KBM-7 (cell line): ENCODE measurements around the gene ERFE.

Experiments
- DNase-seq: peaks from one replicate; pipeline ENCODE4 v3.0.0-alpha.2; 2015
- in situ Hi-C: fragments of 300-500 bp; cut with MboI; formaldehyde crosslinking; loops from 2 replicates; pipeline ENCODE4 v1.14.3; 2020; ENCODE audit warnings: low sequenced_read_pairs, low pct_unique_long_range_greater_than_20kb, mixed read lengths

The ERFE gene

GRCh38 chr2:238137885-238138284, 20.9 kb upstream of the ERFE start:
- in situ Hi-C loops = no loop called here
- DNase-seq = no peak

- in situ Hi-C loops = no loop called here
- no peak for DNase-seq
These were observed 20.2 kb upstream of the ERFE start, which contains the start of gene KLHL30 for GRCh38 chr2:238138331-238139195. KLHL30 (plus strand) TSS chr2:238138668; CDS start chr2:238140755, 2,087 bp downstream.

GRCh38 chr2:238139196-238140039, 19.4 kb upstream of the ERFE start:
- in situ Hi-C loops = no loop called here

GRCh38 chr2:238140040-238140439, 18.7 kb upstream of the ERFE start:
- in situ Hi-C loops = no loop called here

More at GRCh38 chr2:238139196-238140039, 19.4 kb upstream of the ERFE start:
- DNase-seq = peak; percentile 39

GRCh38 chr2:238140721-238141540, 17.8 kb upstream of the ERFE start:
- no peak for DNase-seq
- in situ Hi-C loops = no loop called here

More at GRCh38 chr2:238140040-238140439, 18.7 kb upstream of the ERFE start:
- DNase-seq = no peak

GRCh38 chr2:238141541-238142318, 17.0 kb upstream of the ERFE start:
- peak; percentile 52 for DNase-seq

GRCh38 chr2:238142382-238143205, 16.2 kb upstream of the ERFE start:
- in situ Hi-C loops = no loop called here
- no peak for DNase-seq

More at GRCh38 chr2:238141541-238142318, 17.0 kb upstream of the ERFE start:
- in situ Hi-C loops = no loop called here

- no peak for DNase-seq
- in situ Hi-C loops = no loop called here
These were observed 15.4 kb upstream of the ERFE start for GRCh38 chr2:238143239-238143951.

- DNase-seq = no peak
- in situ Hi-C loops = no loop called here
These were observed 14.5 kb upstream of the ERFE start for GRCh38 chr2:238144262-238144661.

GRCh38 chr2:238145046-238145445, 13.7 kb upstream of the ERFE start:
- no peak for DNase-seq
- in situ Hi-C loops = no loop called here

GRCh38 chr2:238145851-238146250, 12.9 kb upstream of the ERFE start:
- in situ Hi-C loops = no loop called here
- no peak for DNase-seq

GRCh38 chr2:238146884-238147544, 11.8 kb upstream of the ERFE start:
- no peak for DNase-seq

GRCh38 chr2:238148981-238149380, 9.8 kb upstream of the ERFE start:
- in situ Hi-C loops = no loop called here
- DNase-seq = no peak

More at GRCh38 chr2:238146884-238147544, 11.8 kb upstream of the ERFE start:
- in situ Hi-C loops = no loop called here

- DNase-seq = no peak
- in situ Hi-C loops = no loop called here
These were observed 8.8 kb upstream of the ERFE start for GRCh38 chr2:238149841-238150572.

GRCh38 chr2:238150686-238151085, 8.1 kb upstream of the ERFE start:
- in situ Hi-C loops = no loop called here
- no peak for DNase-seq

- in situ Hi-C loops = no loop called here
- no peak for DNase-seq
These were observed 7.6 kb upstream of the ERFE start for GRCh38 chr2:238151205-238151604.
